ENCODE results near the gene TRIP6. TPM values are rescaled to one million over a fixed set of nuclear protein-coding genes. Genes with fewer than 3 reads are reported as not detected.
A peak's percentile ranks its signal among the peaks of the same experiment; 100 is the strongest.

TRIP6 gene
- total and polyA plus RNA-seq, 3 experiments from 2014 or later = 2.0 to 37.7 (median 36.8) TPM

- H3K9me3 Mint-ChIP-seq = no peaks in the 10 kb centered on the region
- H3K4me3 ChIP-seq (ENCODE audit: low read length) = peak overlapping the region; percentile 45
Measured at GRCh38 chr7:100894860-100895700, 27.9 kb downstream of the TRIP6 start.

GRCh38 chr7:100895701-100895955 lies 28.4 kb downstream of the TRIP6 start, which contains the start of gene ACHE:
ACHE (minus strand) TSS chr7:100895888; CDS start chr7:100894232, 1,656 bp downstream.
- Histone ChIP-seq H3K27ac (ENCODE audit: low read depth, low read length) (no peak within 1 kb of the TSS), H3K4me3 (ENCODE audit: low read length) (peak within 1 kb of the TSS; percentile 59), H3K9me3 (ENCODE audit: low read length) (no peaks in the 10 kb centered on the region), H3K4me1 (ENCODE audit: insufficient read depth, low read length) (peaks cover 23% of the 10 kb centered on the region), H3K27me3 (ENCODE audit: insufficient read depth, low read length, poor library complexity, severe bottlenecking) (peaks cover 23% of the 10 kb centered on the region), H3K36me3 (ENCODE audit: insufficient read depth, low read length) (no peaks in the 10 kb centered on the region)
- H3K36me3 Mint-ChIP-seq = no peaks in the 10 kb centered on the region
- peaks cover 12 to 23% (median 18%) of the 10 kb centered on the region in 3 donors for H3K4me1 Mint-ChIP-seq
- H3K9me3 Mint-ChIP-seq = no peaks in the 10 kb centered on the region
- no peak for DNase-seq
- peak within 1 kb of the TSS in 7 of 8 donors; percentile 41 to 95 (median 81) for H3K27ac Mint-ChIP-seq
- H3K4me3 Mint-ChIP-seq = peak within 1 kb of the TSS; percentile 82 to 89 (median 85)
- peaks cover 39 to 52% of the 10 kb centered on the region in 2 donors for H3K27me3 Mint-ChIP-seq
- POLR2A ChIA-PET = no interaction called here
- CTCF ChIA-PET = interaction anchor here (0.7 to 2.3 kb wide), 4 partner anchors 62 to 189 kb away, joined by 3 to 14 read pairs (median 4); partner anchors contain the start of gene TRIM56

More at GRCh38 chr7:100894860-100895700, 27.9 kb downstream of the TRIP6 start:
- Mint-ChIP-seq H3K4me1 (peaks cover 15 to 28% (median 24%) of the 10 kb centered on the region in 3 donors), H3K27ac (no peak overlapping the region), H3K27me3 (peaks cover 39 to 50% of the 10 kb centered on the region in 2 donors), H3K36me3 (no peaks in the 10 kb centered on the region), H3K4me3 (peak overlapping the region in 5 of 7 donors; percentile 15 to 68 (median 24))
- DNase-seq = peak; percentile 29 to 70 (median 58)
- no peak overlapping the region for H3K27ac ChIP-seq (ENCODE audit: low read depth, low read length)
- ChIA-PET CTCF (interaction anchor here (0.7 to 2.3 kb wide), 13 partner anchors 9 to 190 kb away, joined by 3 to 14 read pairs (median 3); partner anchors contain the start of genes POP7, SLC12A9, SRRT and TRIM56), POLR2A (interaction anchor here (1.4 kb wide), 1 partner anchor 20 kb away, joined by 6 read pairs; the partner anchor contains the start of gene SRRT)
- H3K9me3 ChIP-seq (ENCODE audit: low read length) = no peaks in the 10 kb centered on the region
- no peaks in the 10 kb centered on the region for H3K36me3 ChIP-seq (ENCODE audit: insufficient read depth, low read length)
- H3K27me3 ChIP-seq (ENCODE audit: insufficient read depth, low read length, poor library complexity, severe bottlenecking) = peaks cover 23% of the 10 kb centered on the region
- H3K4me1 ChIP-seq (ENCODE audit: insufficient read depth, low read length) = peaks cover 28% of the 10 kb centered on the region

- Histone ChIP-seq H3K36me3 (ENCODE audit: insufficient read depth, low read length) (no peaks in the 10 kb centered on the region), H3K27me3 (ENCODE audit: insufficient read depth, low read length, poor library complexity, severe bottlenecking) (peaks cover 23% of the 10 kb centered on the region), H3K9me3 (ENCODE audit: low read length) (no peaks in the 10 kb centered on the region), H3K4me1 (ENCODE audit: insufficient read depth, low read length) (peaks cover 18% of the 10 kb centered on the region), H3K27ac (ENCODE audit: low read depth, low read length) (no peak overlapping the region), H3K4me3 (ENCODE audit: low read length) (peak overlapping the region; percentile 59)
- H3K27me3 Mint-ChIP-seq = peaks cover 40 to 58% of the 10 kb centered on the region in 2 donors
- peak overlapping the region in 7 of 8 donors; percentile 41 to 95 (median 81) for H3K27ac Mint-ChIP-seq
- no peaks in the 10 kb centered on the region for H3K36me3 Mint-ChIP-seq
- peak overlapping the region; percentile 82 to 89 (median 85) for H3K4me3 Mint-ChIP-seq
- H3K9me3 Mint-ChIP-seq = no peaks in the 10 kb centered on the region
- H3K4me1 Mint-ChIP-seq = peaks cover 10 to 20% (median 16%) of the 10 kb centered on the region in 3 donors
- peak in 4 of 5 donors; percentile 34 to 73 (median 41) for DNase-seq
- ChIA-PET POLR2A (no interaction called here), CTCF (interaction anchor here (0.7 to 2.3 kb wide), 2 partner anchors 162 to 166 kb away, joined by 4 to 14 read pairs; no protein-coding TSS in a partner anchor)
Measured at GRCh38 chr7:100895956-100896731, 29.0 kb downstream of the TRIP6 start.

- no peak overlapping the region for H3K27ac ChIP-seq (ENCODE audit: low read depth, low read length)
- Mint-ChIP-seq H3K4me3 (peak overlapping the region; percentile 38 to 88 (median 67)), H3K9me3 (no peaks in the 10 kb centered on the region), H3K36me3 (no peaks in the 10 kb centered on the region), H3K27me3 (peaks cover 36 to 52% of the 10 kb centered on the region in 2 donors), H3K27ac (peak overlapping the region in 3 of 8 donors; percentile 9 to 56 (median 41)), H3K4me1 (peaks cover 8 to 15% (median 8%) of the 10 kb centered on the region in 3 donors)
- no peaks in the 10 kb centered on the region for H3K36me3 ChIP-seq (ENCODE audit: insufficient read depth, low read length)
- CTCF ChIA-PET = interaction anchor here (0.6 to 2.6 kb wide), 2 partner anchors 162 to 181 kb away, joined by 3 to 13 read pairs; no protein-coding TSS in a partner anchor
- POLR2A ChIA-PET = no interaction called here
- H3K4me1 ChIP-seq (ENCODE audit: insufficient read depth, low read length) = peaks cover 15% of the 10 kb centered on the region
- peak in 4 of 5 donors; percentile 33 to 62 (median 42) for DNase-seq
- no peaks in the 10 kb centered on the region for H3K9me3 ChIP-seq (ENCODE audit: low read length)
- H3K4me3 ChIP-seq (ENCODE audit: low read length) = peak overlapping the region; percentile 59
- H3K27me3 ChIP-seq (ENCODE audit: insufficient read depth, low read length, poor library complexity, severe bottlenecking) = peaks cover 23% of the 10 kb centered on the region
Measured at GRCh38 chr7:100896732-100897608, 29.8 kb downstream of the TRIP6 start.

GRCh38 chr7:100897772-100898454 lies 30.7 kb downstream of the TRIP6 start:
- Mint-ChIP-seq H3K9me3 (no peaks in the 10 kb centered on the region), H3K4me3 (peak overlapping the region; percentile 8 to 87 (median 60)), H3K36me3 (no peaks in the 10 kb centered on the region), H3K4me1 (peaks cover 7 to 15% (median 8%) of the 10 kb centered on the region in 3 donors), H3K27ac (peak overlapping the region in 1 of 8 donors; percentile 9), H3K27me3 (peaks cover 27 to 42% of the 10 kb centered on the region in 2 donors)
- ChIA-PET CTCF (interaction anchor here (0.8 to 2.6 kb wide), 4 partner anchors 8 to 185 kb away, joined by 3 to 13 read pairs (median 7); partner anchors contain the start of gene UFSP1), POLR2A (no interaction called here)
- peaks cover 15% of the 10 kb centered on the region for H3K4me1 ChIP-seq (ENCODE audit: insufficient read depth, low read length)
- peaks cover 23% of the 10 kb centered on the region for H3K27me3 ChIP-seq (ENCODE audit: insufficient read depth, low read length, poor library complexity, severe bottlenecking)
- no peak overlapping the region for H3K4me3 ChIP-seq (ENCODE audit: low read length)
- H3K9me3 ChIP-seq (ENCODE audit: low read length) = no peaks in the 10 kb centered on the region
- no peak overlapping the region for H3K27ac ChIP-seq (ENCODE audit: low read depth, low read length)
- no peak for DNase-seq
- H3K36me3 ChIP-seq (ENCODE audit: insufficient read depth, low read length) = no peaks in the 10 kb centered on the region

- Mint-ChIP-seq H3K27ac (peak overlapping the region in 1 of 8 donors; percentile 65), H3K4me3 (peak overlapping the region in 1 of 7 donors; percentile 54), H3K4me1 (peaks cover 7 to 15% (median 8%) of the 10 kb centered on the region in 3 donors), H3K9me3 (no peaks in the 10 kb centered on the region), H3K27me3 (peaks cover 25 to 36% of the 10 kb centered on the region in 2 donors), H3K36me3 (no peaks in the 10 kb centered on the region)
- POLR2A ChIA-PET = no interaction called here
- H3K27ac ChIP-seq (ENCODE audit: low read depth, low read length) = no peak overlapping the region
- peaks cover 15% of the 10 kb centered on the region for H3K4me1 ChIP-seq (ENCODE audit: insufficient read depth, low read length)
- H3K4me3 ChIP-seq (ENCODE audit: low read length) = no peak overlapping the region
- no peaks in the 10 kb centered on the region for H3K36me3 ChIP-seq (ENCODE audit: insufficient read depth, low read length)
- H3K27me3 ChIP-seq (ENCODE audit: insufficient read depth, low read length, poor library complexity, severe bottlenecking) = peaks cover 23% of the 10 kb centered on the region
- DNase-seq = no peak
- CTCF ChIA-PET = interaction anchor here (1.3 to 2.6 kb wide), 2 partner anchors 159 kb away, joined by 4 to 13 read pairs; no protein-coding TSS in a partner anchor
- H3K9me3 ChIP-seq (ENCODE audit: low read length) = no peaks in the 10 kb centered on the region
Measured at GRCh38 chr7:100899432-100899831, 32.2 kb downstream of the TRIP6 start.
